Left lung (tissue), 10 donors: ENCODE results near the gene MGA. TPM values are rescaled to one million over a fixed set of nuclear protein-coding genes. Genes with fewer than 3 reads are reported as not detected.
A peak's percentile ranks its signal among the peaks of the same experiment; 100 is the strongest.

Source experiments
- ATAC-seq: fragments of 200-7000 bp; cut with Tn5 transposase; one replicate; pipeline ENCODE4 v1.9.1; 2020; ENCODE audit warnings: moderate library complexity
- DNase-seq, 4 donors: peaks; one replicate each; pipeline ENCODE4 v3.0.0-alpha.2; 2013 to 2020
- H3K27ac ChIP-seq, 2 donors: fragments of 200-600 bp; sonication (generic) in 1 of 2; one replicate each; pipeline versions ENCODE4 v1.5.0 to v1.8.0; 2020 to 2021
- H3K27me3 ChIP-seq, 2 donors: fragments of 200-600 bp; sonication (generic) in 1 of 2; one replicate each; pipeline versions ENCODE4 v1.5.0 to v1.8.0; 2020 to 2021
- H3K36me3 ChIP-seq, 2 donors: fragments of 200-600 bp; sonication (generic) in 1 of 2; one replicate each; pipeline versions ENCODE4 v1.5.0 to v1.8.0; 2020 to 2021
- H3K4me1 ChIP-seq, 2 donors: fragments of 200-600 bp; one replicate each; pipeline ENCODE4 v1.8.0; 2021
- H3K4me3 ChIP-seq, 2 donors: fragments of 200-600 bp; sonication (generic) in 1 of 2; one replicate each; pipeline versions ENCODE4 v1.5.0 to v1.8.0; 2020 to 2021; ENCODE audit warnings: mild to moderate bottlenecking in 1 of 2
- H3K9me3 ChIP-seq, 2 donors: fragments of 200-600 bp; sonication (generic) in 1 of 2; one replicate each; pipeline versions ENCODE4 v1.5.0 to v1.8.0; 2020 to 2021
- intact Hi-C, 2 donors: fragments of 100-400 bp; cut with DNase I; formaldehyde crosslinking; loops; one replicate each; pipeline versions ENCODE4 v1.11.2 to v1.14.2; 2022
- polyA plus RNA-seq, 6 donors: library from polyadenylated mRNA; unstranded; fragments of 120-200 nt; gene quantifications; one replicate each; pipeline ENCODE4 v1.2.1, GENCODE V29; 2013; ENCODE audit not compliant: insufficient read length in 6 of 6
- total RNA-seq, 2 donors: library from RNA; stranded (reverse); fragmentation: NEBNext Ultra II Directional; extraction: Animal tissue kit (Norgen Biotek cat#: 25700); gene quantifications; one replicate each; pipeline ENCODE4 v1.2.1, GENCODE V29; 2021
- TF ChIP-seq, protein P1 (sequence below), 2 donors: fragments of 200-600 bp; sonication (generic) in 1 of 2; IDR thresholded peaks; one replicate each; pipeline versions ENCODE4 v1.5.0 to v1.8.0; 2021; ENCODE audit warnings: antibody characterized with exemption in 2 of 2
- donor health status: DM: no; HTN: yes; CAD: no.
- donor health status: DM: no; HTN: no; CAD: no.

MGA gene
- total and polyA plus RNA-seq, 8 donors, result 33.4 to 41.7 (median 39.2) TPM

DNA sequence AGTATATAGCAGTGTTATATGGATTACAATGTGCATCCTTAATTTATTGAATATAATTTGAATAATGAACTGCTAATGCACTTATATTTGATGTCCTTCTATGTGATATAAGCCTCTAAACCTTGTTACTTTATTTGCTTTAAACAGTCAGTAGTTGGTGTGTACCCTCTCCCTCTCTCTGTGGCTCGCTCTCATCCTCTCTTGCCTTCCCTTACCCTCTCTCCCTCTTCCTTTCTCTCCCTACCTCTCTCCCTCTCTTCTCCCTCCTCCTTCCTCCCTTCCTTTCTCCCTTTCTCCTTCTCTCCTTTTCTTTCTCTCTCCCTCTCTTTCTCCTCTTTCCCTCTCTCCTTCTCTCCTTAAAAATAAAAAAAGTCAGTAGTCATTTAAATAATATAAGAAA lies 28.9 kb downstream of the MGA start:
- Histone ChIP-seq H3K4me1 (peaks cover 0 to 45% of the 10 kb centered on the region in 2 donors), H3K27ac (no peak overlapping the region), H3K27me3 (no peaks in the 10 kb centered on the region), H3K4me3 (no peak overlapping the region), H3K9me3 (no peaks in the 10 kb centered on the region), H3K36me3 (no peaks in the 10 kb centered on the region)
- ATAC-seq (no peak), DNase-seq (no peak)
- intact Hi-C loops, result no loop called here
- TF ChIP-seq, protein P1, sequence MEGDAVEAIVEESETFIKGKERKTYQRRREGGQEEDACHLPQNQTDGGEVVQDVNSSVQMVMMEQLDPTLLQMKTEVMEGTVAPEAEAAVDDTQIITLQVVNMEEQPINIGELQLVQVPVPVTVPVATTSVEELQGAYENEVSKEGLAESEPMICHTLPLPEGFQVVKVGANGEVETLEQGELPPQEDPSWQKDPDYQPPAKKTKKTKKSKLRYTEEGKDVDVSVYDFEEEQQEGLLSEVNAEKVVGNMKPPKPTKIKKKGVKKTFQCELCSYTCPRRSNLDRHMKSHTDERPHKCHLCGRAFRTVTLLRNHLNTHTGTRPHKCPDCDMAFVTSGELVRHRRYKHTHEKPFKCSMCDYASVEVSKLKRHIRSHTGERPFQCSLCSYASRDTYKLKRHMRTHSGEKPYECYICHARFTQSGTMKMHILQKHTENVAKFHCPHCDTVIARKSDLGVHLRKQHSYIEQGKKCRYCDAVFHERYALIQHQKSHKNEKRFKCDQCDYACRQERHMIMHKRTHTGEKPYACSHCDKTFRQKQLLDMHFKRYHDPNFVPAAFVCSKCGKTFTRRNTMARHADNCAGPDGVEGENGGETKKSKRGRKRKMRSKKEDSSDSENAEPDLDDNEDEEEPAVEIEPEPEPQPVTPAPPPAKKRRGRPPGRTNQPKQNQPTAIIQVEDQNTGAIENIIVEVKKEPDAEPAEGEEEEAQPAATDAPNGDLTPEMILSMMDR (IDR thresholded peaks at IDR 0.05), result no peak

- H3K27ac ChIP-seq, result no peak overlapping the region
- H3K4me3 ChIP-seq, result no peak overlapping the region
- TF ChIP-seq, protein P1 (IDR thresholded peaks at IDR 0.05), result no peak
- intact Hi-C loops, result no loop called here
- H3K9me3 ChIP-seq, result no peaks in the 10 kb centered on the region
- H3K36me3 ChIP-seq, result no peaks in the 10 kb centered on the region
- H3K27me3 ChIP-seq, result no peaks in the 10 kb centered on the region
- DNase-seq (no peak), ATAC-seq (peak; percentile 50)
- H3K4me1 ChIP-seq, result peaks cover 0 to 40% of the 10 kb centered on the region in 2 donors
Measured at GRCh38 chr15:41689834-41690233, 29.6 kb downstream of the MGA start.

DNA sequence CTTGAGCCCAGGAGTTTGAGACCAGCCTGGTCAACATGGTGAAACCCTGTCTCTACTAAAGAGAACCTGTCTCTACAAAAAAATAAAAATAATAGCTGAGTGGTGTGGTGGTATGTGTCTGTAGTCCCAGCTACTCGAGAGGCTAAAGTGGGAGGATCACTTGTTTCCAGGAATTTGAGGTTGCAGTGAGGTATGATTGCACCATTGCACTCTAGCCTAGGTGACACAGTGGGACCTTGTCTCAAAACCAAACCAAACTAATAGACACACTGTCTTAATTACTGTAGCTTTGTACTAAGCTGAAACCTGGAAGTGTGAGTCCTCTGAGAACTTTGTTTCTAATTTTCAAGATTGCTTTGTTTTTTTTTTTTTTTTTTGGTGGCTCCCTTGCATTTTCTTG lies 30.4 kb downstream of the MGA start:
- DNase-seq, result no peak
- Histone ChIP-seq H3K4me1 (peaks cover 0 to 48% of the 10 kb centered on the region in 2 donors), H3K27me3 (no peaks in the 10 kb centered on the region), H3K27ac (no peak overlapping the region), H3K9me3 (no peaks in the 10 kb centered on the region), H3K4me3 (no peak overlapping the region), H3K36me3 (no peaks in the 10 kb centered on the region)
- peak; percentile 71 for ATAC-seq
- intact Hi-C loops, result no loop called here
- TF ChIP-seq, protein P1 (IDR thresholded peaks at IDR 0.05), result no peak

DNA sequence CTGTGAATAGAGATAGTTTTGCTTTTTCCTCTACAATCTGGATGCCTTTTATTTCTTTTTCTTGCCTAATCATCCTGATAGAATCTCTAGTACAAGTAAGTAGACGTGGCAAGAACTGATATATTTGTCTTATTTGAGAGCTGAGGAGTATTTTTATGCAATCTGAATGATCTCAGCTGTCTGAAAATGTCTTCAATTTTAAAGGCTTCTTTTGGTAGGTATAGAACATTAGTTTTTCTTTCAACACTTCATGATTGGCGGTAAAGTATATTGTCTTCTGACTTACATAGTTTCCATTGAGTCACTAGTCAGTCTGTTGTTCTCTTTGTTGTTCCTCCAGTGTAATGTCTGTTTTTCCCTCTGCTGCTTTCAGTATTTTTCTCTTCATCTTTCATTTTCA lies 31.3 kb downstream of the MGA start:
- H3K36me3 ChIP-seq, result no peaks in the 10 kb centered on the region
- ATAC-seq, result no peak
- intact Hi-C loops, result no loop called here
- no peak for DNase-seq
- H3K27me3 ChIP-seq, result no peaks in the 10 kb centered on the region
- TF ChIP-seq, protein P1 (IDR thresholded peaks at IDR 0.05), result no peak
- peaks cover 0 to 56% of the 10 kb centered on the region in 2 donors for H3K4me1 ChIP-seq
- H3K27ac ChIP-seq, result peak overlapping the region in 1 of 2 donors; percentile 7
- H3K4me3 ChIP-seq, result no peak overlapping the region
- H3K9me3 ChIP-seq, result no peaks in the 10 kb centered on the region

GRCh38 chr15:41692049-41692448 lies 31.8 kb downstream of the MGA start:
- no peaks in the 10 kb centered on the region for H3K9me3 ChIP-seq
- TF ChIP-seq, protein P1 (IDR thresholded peaks at IDR 0.05), result no peak
- no peaks in the 10 kb centered on the region for H3K27me3 ChIP-seq
- ATAC-seq (no peak), DNase-seq (no peak)
- H3K4me3 ChIP-seq, result no peak overlapping the region
- H3K36me3 ChIP-seq, result no peaks in the 10 kb centered on the region
- peak overlapping the region in 1 of 2 donors; percentile 7 for H3K27ac ChIP-seq
- intact Hi-C loops, result no loop called here
- H3K4me1 ChIP-seq, result peaks cover 0 to 62% of the 10 kb centered on the region in 2 donors
